Stimulated activated CD8-positive, alpha-beta memory T cell treated with anti-CD3 and anti-CD28 coated beads, Interleukin-7, amount 100 ng/mL, for 48 hours (primary cell): ENCODE results near the gene MOB3A.
"Not testable (repeated sequence)": the region's sequence is repeated elsewhere in the genome, so short reads cannot be mapped to it uniquely, and the experiment has no call there.

Experiments
- DNase-seq, 2 donors: peaks; one replicate each; pipeline ENCODE4 v3.0.0-alpha.2; 2020; ENCODE audit warnings: low read depth in 1 of 2; ENCODE audit errors: extremely low read depth in 1 of 2

MOB3A gene

DNA sequence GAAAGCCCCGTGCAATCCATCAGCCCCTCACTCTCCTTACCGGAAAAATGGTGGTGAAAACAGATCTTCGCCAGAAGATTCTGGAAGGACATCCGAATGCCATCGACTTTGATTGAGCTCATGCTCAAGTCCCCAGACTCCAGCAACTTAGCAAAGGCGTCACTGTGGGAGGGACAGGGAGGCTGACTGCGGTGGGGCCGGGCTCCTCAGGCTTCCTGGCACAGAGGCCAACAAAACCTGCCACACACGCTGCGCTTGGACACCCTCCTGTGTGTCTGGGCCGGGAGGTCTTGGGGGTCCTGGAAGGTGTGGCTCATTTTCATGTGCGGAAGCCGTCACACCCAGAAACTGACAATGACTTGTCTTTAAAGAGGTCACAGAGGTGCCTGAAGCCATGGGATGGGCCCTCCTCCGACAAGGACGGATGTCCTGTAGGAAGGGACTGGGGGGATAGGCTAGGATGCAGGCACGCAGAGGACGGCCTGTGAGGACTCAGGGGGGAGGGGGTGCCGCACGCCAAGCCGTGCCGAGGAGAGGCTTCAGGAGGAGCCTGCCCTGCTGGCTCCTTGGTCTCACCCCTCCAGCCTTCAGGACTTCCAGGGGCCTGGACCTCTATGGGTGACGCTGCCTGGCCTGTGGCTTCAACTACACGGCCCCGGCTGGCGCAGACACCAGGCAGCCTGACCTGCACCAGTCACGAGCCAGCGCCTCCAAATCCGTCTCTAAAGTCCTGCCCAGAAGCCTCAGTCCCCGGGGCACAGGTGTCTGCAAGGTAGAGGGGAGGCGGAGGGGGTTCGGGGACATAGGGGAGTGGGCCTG, 13.1 kb upstream of the MOB3A start:
- no peak for DNase-seq

GRCh38 chr19:2108251-2109016, 12.3 kb upstream of the MOB3A start:
- no peak for DNase-seq

DNA sequence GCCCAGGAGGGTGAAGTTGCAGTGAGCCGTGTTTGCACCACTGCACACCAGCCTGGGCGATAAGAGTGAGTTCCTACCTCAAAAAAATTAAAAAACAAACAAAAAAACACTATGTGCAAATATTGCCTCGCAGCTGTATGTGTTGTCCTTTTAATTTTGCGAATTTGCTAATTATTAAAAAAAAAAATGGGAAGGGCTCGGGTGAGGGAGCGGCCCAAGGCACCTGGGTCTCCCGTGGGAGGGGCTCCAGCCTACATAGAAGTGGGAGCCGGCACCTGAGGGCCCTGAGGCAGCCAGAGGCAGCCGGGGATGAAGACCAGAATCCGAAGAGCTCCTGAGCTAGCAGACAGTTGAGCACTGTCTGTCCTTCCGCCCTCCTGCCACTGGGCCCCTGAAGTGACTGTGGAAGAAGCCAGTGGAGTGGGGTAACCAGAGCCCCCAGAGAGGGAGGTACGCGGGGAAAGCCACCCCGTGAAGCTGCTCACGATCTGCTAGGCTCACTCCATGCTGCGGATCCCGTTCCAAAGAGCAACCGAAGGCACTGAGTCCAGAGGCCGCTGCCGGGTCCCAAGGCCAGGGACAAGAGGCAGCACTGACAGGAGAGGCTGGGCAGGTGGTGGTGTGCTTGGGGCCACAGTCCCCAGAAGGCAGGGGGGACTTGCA, 7.0 kb upstream of the MOB3A start:
- DNase-seq, result no peak

DNA sequence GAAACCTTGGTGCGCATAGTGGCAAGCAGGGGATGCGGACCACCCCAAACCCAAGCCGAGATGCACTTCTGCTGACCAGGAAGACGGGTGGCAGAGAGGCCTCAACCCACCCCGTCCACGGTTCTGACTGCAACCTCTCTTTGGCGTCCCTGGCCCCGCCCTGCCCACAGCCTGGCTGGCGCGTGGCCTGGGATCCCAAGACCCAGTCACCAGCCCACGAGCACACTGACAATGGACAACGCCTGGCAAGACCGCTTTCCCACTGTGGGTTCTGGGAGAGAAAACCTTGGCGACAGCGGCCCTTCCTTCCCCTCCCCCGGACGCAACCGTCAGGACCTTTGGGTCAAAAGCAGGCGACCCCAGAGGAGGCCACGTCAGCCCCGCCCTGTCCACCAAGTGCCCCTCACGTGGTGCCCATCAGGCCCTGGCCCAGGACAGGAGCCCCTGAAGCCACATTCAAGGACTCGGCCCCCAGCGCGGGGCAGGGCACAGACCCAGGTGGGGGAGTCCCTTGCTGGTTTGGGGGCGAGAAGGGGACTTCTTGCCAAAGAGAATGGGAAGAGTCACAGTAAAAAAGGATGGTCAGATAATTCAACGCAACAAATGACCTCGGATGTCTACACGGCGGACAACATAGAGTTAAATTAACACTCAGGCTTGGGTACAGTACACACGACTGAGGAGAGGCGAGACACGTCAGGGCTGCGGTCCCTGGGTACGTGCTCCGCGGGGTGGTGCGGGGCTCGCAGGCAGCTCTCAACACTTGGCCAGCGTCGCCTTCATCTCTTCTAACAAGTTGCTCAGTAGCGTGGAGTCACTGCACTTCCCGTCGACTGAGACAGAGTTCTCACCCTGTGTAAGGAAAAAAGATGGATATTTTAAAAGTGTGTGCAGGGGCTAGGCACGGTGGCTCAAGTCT, 5.5 kb upstream of the MOB3A start:
- DNase-seq, result no peak

DNA sequence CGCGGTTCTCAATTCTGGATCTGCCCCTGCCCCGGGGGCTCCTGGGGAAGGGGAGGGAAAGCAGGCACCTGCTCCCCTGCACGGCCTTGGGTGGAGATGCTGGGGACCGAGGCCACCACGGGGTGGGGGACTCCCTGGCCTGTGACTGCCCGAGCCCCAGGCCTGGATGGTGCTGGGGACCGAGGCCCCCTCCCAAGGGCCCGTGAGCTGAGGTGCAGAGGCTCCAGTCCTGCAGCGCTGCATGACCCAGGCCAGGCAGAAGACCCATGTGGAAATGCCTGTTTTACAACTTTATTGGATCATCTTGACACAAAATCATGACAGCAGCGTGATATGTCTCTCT, 4.6 kb upstream of the MOB3A start:
- DNase-seq, result no peak

- DNase-seq, result no peak
Measured at GRCh38 chr19:2099937-2100718, 4.0 kb upstream of the MOB3A start.

DNA sequence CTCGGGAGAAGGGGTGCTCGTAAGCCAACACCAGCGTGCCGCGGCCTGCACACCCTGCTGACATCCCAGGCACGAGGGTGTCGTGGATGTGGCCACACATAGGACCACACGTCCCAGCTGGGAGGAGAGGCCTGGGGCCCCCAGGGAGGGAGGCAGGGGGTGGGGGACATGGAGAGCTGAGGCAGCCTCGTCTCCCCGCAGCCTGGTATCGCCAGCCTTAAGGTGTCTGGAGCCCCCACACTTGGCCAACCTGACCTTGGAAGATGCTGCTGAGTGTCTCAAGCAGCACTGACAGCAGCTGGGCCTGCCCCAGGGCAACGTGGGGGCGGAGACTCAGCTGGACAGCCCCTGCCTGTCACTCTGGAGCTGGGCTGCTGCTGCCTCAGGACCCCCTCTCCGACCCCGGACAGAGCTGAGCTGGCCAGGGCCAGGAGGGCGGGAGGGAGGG, 3.0 kb upstream of the MOB3A start:
- no peak for DNase-seq

DNA sequence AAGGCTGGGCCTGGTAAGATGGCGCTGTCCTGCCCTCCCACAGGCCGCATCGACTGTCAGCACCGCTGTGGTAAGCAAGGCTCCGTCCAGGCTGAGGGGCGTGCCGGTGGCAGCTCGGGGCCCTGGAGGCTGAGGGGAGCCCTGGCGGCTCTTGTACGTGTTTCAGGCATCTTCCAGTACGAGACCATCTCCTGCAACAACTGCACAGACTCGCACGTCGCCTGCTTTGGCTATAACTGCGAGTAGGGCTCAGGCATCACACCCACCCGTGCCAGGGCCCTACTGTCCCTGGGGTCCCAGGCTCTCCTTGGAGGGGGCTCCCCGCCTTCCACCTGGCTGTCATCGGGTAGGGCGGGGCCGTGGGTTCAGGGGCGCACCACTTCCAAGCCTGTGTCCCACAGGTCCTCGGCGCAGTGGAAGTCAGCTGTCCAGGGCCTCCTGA, 1.8 kb upstream of the MOB3A start:
- DNase-seq, result no peak

- no peak for DNase-seq
Measured at GRCh38 chr19:2097203-2097885, 1.2 kb upstream of the MOB3A start.

DNA sequence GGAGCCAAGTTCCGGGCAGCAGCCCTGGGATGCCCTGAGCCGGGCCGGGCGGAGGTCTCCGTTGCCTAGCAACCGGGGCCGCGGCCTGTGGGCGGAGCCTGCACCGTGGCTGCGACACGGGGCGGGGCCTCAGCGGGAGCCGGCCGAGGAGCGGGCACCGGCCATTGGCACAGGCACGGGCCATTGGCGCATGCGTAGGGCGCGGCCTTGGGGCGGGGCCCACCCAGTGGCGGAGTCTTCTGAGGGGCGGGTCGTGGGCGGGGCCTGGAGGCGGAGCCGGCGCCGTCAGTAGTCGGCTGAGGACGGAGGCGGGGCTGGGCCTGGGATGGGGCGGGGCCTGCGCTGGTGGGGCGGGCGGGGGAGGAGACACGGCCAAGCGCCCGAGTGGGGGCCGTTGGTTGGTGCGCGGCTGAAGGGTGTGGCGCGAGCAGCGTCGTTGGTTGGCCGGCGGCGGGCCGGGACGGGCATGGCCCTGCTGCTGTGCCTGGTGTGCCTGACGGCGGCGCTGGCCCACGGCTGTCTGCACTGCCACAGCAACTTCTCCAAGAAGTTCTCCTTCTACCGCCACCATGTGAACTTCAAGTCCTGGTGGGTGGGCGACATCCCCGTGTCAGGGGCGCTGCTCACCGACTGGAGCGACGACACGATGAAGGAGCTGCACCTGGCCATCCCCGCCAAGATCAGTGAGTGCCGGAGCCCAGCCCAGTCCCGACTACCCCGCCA, 515 bp upstream of the MOB3A start, which contains the start of gene IZUMO4:
Gene IZUMO4 (plus strand): TSS at position 436 of the 723 bp plus-strand sequence. CDS start 31 bp downstream, at position 467.
- peak; percentile 98 to 100 for DNase-seq

- not testable (repeated sequence) for DNase-seq
Measured at GRCh38 chr19:2091926-2092525, 4.1 kb downstream of the MOB3A start.

DNA sequence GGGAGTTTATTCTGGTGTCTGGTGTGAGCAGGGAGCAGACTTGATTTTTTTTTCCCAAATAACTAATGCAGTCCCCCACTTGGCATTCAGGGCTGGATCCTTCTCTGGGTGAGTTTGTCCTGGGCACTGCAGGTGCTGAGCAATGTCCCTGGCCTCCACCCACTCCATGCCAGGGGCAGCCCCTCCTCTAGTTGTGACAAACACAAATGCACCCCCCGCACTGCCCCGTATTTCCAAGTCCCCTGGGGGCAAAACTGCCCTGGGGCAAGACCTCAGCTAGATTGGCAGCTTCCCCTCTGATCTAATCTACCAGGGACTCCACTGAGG, 6.4 kb downstream of the MOB3A start:
- no peak for DNase-seq

DNA sequence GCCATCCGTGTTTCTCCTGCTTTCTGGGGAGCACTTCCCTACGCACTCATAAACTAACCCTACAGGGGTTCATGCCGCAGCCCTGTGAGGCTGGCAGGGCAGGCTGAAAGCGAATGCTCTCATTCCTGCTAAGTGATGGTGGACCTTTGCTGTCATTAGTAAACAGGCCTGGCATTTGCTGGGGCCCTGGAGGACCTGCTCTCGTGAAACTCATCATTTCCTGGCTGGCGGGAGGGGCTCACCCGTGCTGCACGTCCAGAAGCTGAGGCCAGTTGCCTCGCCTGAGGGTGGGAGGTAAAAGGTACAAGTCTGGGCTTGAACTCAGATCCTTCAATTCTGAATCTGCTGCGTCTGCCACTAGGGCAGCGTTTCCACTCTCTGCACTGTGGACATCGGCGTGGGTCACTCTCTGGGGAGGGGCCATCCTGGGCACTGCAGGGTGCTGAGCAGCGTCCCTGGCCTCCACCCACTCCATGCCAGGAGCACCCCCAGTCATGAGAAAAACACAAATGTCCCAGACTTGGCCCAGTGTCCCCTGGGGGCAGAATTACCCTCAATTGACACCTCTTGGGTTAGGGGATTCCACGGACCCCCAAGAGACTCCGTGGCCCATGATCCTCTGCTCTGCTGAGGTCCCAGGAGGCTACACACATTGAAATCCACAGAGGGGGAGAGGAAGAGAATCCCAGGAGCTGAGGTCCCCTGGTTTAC, 7.0 kb downstream of the MOB3A start:
- no peak for DNase-seq

- no peak for DNase-seq
Measured at GRCh38 chr19:2087621-2088100, 8.5 kb downstream of the MOB3A start.

DNA sequence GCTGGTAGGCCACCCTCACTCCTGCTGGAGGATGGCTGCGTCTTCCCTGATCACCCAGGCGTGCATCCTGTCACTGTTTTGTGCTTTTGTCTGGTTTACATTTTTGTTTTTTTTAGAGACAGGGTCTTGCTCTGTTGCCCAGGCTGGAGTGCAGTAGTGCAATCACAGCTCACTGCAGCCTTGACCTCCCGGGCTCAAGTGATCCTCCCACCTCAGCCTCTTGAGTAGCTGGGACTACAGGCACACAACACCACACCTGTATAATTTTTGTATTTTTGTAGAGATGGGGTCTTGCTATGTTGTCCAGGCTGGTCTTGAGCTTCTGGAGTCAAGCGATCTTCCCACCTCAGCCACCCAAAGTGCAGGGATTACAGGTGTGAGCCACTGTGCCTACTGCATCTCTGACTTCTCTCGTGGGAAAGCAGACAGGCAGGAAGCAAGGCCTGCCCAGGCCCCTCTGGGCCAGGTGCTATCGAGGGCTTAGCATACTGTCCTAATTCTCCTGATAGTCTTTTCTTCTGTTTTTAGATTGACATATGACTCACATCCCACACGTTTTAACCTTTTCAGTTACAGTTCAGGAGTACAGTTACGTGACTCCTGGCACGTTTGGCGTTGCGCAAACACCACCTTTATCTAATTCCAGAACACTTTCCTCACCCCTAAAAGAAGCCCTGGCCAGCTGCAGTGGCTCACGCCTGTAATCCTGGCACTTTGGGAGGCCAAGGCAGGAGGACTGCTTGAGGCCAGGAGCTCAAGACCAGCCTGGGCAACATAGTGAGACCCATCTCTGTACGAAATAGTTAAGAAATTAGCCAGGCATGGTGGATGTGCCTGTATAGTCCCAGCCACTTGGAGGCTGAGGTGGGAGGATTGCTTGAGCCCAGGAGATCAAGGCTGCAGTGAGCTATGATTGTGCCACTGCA, 9.2 kb downstream of the MOB3A start:
- not testable (repeated sequence) for DNase-seq

GRCh38 chr19:2084993-2085720, 11.0 kb downstream of the MOB3A start:
- DNase-seq, result peak; percentile 83 to 95
